ENCODE results near the gene ACAP3. TPM values are rescaled to one million over a fixed set of nuclear protein-coding genes. Genes with fewer than 3 reads are reported as not detected.

The ACAP3 gene
- total RNA-seq, 1 donor from 2014 or later, result 14.7 TPM

DNA sequence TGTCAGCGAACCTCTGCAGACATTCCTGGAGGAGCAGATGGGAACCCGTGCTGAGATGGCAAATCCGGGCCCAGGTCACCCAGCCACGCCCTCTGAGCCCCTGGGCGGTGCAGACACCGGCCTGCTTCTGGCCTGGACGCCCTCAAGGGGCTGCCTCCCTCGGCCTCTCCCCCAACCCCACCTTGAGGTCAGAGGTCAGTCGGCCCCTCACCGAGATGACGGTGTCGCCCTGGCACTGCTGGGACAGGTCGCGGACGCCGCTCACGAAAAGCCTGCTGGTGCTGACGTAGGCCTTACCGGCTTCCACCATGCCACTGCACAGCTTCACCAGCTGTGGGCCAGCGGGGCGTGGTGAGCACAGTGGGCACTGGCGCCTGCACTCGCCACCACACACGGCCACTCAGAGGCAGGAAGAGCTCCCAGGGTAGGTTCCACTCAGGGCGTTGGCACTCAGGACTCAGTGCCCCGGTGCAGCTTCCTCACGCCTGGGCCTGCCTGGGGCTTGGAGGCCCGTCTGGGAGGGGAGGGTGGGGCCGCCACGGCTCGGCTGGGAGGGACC lies 4.7 kb downstream of the ACAP3 start:
- DNase-seq (ENCODE audit: low read depth in 2 of 2), result no peak

- no peak for DNase-seq (ENCODE audit: low read depth in 2 of 2)
Measured at GRCh38 chr1:1302006-1302430, 5.7 kb downstream of the ACAP3 start.

- DNase-seq (ENCODE audit: low read depth in 2 of 2), result no peak
Measured at GRCh38 chr1:1300352-1300739, 7.4 kb downstream of the ACAP3 start.

DNA sequence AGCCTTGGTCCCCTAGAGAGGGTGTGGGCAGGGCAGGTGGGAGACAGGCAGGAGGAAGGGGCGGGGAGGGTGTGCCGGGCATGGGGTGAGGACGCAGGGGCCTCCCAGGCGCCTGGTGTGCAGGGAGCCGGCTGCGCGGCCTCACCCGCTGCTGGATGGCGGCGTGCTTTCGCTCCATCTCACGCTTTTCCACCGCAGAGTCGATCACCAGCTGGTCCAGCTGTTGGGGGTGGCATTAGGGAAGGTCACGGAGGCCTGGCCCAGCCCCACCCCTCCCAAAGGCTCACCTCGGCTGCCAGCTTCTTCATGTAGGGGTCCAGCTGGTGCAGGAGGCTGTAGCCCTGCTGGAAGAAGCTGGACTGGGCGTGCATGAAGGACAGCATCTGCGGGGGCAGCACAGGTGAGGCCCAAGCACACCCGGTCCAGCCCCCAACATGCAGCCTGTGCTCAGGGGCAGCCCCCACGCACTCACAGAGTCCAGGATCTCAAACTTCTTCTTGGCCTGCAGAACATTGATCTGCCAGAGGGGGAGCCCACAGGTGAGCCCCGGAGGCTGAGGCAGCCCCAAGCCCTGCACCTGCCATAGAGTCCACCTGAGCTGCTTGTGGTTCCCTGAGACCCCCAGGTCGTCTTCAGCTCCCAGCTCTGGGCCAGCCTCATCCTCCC lies 7.9 kb downstream of the ACAP3 start:
- DNase-seq (ENCODE audit: low read depth in 2 of 2), result no peak

DNA sequence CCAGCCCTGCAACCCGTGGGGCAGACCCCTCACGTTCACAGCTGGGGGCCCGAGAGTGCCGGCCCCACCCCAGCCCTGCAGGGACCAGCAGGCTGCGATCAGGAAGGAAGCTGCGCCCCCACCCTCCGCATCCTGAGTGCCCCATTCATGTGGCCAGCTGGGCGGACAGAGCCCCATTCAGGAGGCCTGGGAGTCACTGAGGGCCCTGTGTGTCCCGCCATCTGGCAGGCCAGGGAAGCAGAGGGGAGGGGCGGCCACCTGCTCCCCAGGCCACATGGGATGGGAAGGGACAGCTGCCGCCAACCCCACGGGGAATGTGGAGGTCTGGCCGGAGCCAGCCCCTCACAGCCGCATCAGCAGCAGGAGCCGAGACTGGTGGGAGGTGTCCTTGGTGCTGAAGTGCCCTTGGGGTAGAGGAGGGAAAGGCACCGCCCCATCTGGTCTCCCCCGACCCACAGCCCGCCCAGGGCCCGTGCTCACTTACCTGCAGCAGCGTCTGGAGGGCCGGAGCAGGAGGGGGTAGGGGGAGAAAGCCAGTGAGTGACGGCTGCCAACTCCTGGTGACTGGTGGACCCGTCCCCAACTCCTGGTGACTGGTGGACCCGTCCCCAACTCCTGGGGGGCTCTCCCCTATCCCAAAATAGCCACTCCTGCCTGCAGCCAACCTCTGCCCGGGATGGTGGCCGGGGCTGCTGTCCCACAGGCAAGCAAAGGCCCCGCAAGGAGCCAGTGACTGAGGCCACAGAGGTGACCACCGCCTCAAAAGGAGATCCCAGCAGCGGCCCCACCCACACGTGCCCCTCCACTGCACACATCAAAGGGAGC lies 8.7 kb downstream of the ACAP3 start:
- DNase-seq (ENCODE audit: low read depth in 2 of 2), result peak; percentile 50 to 57

GRCh38 chr1:1297802-1298424 lies 9.8 kb downstream of the ACAP3 start:
- no peak for DNase-seq (ENCODE audit: low read depth in 2 of 2)

DNA sequence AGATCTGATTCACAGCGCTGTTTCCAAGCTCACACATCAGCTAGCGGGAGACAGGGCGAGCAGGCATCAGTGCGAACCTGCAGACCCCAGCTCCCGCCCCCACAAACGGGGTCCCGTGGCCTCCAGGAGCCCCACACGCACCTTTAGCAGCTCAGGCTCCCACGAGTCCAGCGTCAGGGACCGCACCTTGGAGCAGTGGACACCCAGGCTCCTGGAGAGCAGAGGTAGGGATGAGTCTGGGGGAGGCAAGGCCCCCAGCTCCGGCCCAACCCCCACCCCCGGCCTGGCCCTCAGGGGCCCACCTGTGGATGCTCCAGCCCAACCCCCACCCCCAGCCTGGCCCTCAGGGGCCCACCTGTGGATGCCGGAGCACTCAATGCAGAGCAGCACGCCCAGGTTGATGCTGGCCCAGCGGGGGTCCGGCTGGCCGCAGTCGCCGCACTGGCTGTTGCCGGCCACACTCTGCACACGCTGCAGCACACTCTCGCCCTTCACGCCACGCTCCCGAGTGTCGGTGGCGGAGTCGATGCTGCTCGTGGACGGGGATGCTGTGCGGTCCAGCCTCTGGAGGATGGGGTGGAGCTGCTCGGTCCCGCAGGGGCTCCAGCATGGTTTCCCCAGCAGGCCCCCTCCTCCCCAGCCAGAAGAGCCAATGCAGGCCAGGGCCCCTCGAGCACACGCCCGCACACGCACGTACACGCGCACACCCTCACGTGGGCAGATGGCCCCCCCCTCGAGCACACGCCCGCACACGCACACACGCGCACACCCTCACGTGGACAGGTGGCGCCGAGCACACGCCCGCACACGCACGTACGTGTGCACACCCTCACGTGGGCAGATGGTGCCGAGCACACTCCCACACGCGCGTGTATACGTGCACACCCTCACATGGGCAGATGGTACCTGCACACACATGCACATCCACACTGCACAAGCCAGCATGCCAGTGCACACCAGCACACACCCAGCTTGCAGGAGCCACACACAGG lies 11.4 kb downstream of the ACAP3 start:
- DNase-seq (ENCODE audit: low read depth in 2 of 2), result no peak

DNA sequence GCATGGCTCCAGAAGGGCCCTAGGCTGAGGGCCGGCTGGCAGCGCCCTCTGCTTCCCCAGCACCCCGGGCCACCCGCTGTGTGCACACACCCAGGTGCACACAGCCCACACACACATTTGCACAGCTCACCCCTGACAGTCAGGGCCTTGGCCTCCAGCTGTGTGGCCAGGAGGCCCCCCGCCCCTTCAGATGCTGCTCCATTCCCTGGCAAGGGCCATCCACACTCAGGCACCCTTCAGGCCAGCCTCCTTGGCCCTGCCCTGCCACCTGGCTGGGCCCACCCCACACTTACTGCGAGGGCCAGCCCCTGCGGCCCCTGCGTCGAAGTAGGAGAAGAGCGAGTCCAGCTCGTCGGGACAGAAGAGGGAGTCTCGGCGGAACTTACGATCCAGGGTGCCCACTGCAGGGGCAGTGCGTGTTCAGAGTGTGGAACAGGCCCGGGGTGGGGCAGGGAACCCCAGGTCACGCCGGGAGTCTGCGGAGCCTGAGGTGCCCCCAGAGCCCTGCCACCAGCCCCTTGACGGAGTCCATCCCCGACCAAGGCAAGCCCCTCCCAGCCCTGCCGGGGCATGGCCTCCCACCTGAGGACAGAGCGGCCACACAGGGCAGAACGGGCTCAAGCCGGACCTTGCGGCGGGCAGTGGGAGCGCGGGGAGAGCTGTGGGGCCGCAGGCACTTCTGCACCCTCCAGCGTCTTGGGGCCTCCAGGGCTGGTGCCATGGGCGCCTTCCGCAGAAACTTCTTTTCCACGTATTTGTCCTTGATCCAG lies 12.4 kb downstream of the ACAP3 start:
- no peak for DNase-seq (ENCODE audit: low read depth in 2 of 2)

GRCh38 chr1:1294250-1294890 lies 13.4 kb downstream of the ACAP3 start:
- DNase-seq (ENCODE audit: low read depth in 2 of 2), result no peak

DNA sequence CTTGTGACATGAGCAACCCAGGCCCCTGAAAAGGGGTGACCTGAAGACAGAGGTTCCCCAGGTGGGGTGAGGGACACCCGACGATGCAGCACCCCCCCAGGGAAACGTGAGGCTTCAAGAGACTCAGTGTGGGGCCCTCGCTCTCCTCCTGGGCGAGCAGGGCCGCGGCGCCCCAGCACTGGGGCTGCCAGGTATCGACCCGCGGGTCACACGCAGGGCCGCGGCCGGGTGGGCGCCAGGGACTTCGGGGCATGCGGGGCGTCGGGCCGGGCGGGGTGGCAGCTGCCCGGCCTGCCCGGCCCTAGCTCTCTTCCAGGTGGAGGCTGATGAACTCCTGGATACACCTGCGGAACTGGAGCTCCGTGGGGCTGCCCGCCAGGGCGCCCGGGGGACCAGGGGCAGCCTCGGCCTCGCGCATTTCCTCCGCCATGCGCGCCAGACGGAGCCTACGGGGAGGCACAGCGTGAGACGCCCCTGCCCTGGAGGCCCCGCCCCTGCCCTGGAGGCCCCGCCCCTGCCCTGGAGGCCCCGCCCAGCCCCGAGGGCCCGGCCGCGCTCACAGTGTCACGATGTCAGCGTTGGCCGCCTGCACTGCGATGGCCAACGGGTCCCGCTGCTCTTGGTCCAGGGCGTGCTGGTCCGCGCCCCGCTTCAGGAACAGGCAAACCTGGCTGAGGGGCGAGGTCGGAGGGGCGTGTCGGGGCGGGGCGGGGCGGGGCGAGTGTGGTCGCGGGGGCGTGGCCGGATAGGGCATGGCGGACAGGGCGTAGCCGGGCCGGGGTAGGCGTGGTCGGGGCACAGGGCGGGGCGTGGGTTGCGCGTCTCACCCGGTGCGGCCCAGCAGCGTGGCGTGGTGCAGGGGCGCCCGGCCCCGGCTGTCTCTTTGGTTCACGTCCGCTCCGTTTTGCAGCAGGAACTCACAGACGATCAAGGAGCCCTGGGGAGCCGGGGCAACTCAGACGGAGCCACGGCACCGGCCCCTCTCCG lies 14.2 kb downstream of the ACAP3 start:
- DNase-seq (ENCODE audit: low read depth in 2 of 2), result peak in 1 of 2 donors; percentile 40

GRCh38 chr1:1292851-1293250 lies 14.9 kb downstream of the ACAP3 start:
- no peak for DNase-seq (ENCODE audit: low read depth in 2 of 2)

DNA sequence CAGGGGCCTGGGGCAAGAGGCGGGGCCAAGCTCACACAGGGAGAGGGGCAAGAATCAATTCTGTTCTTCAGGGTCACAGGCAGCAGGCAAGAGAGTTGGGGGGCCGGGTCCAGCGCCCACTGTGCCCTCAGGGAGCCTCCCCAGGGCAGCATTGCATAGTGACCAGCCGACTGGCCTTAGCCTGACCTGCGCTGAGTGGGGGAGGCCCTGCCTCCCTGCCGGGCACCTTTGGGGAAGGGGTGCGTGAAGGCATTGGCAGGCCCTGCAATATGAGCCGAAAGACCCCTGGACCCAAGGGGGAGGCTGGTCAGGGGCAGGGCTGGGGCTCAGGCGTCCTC lies 15.3 kb downstream of the ACAP3 start:
- DNase-seq (ENCODE audit: low read depth in 2 of 2), result no peak

GRCh38 chr1:1291548-1292441 lies 15.9 kb downstream of the ACAP3 start:
- DNase-seq (ENCODE audit: low read depth in 2 of 2), result peak; percentile 63 to 83

- no peak for DNase-seq (ENCODE audit: low read depth in 2 of 2)
Measured at GRCh38 chr1:1291023-1291528, 16.7 kb downstream of the ACAP3 start.

DNA sequence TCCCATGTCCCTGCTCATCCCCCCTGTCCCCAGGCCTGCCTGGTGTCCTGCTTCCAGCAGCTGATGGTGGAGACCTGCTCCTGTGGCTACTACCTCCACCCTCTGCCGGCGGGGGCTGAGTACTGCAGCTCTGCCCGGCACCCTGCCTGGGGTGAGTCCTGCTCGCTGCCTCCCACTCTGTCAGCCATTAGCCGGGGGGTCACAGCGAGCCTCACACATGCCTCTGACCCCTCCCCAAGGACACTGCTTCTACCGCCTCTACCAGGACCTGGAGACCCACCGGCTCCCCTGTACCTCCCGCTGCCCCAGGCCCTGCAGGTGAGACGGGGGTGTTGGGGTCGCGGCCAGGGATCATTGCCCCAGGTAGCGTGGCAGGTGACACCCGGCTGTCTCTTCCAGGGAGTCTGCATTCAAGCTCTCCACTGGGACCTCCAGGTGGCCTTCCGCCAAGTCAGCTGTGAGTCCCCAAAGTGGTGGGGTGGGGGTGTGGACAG lies 17.4 kb downstream of the ACAP3 start:
- DNase-seq (ENCODE audit: low read depth in 2 of 2), result peak; percentile 60 to 80

DNA sequence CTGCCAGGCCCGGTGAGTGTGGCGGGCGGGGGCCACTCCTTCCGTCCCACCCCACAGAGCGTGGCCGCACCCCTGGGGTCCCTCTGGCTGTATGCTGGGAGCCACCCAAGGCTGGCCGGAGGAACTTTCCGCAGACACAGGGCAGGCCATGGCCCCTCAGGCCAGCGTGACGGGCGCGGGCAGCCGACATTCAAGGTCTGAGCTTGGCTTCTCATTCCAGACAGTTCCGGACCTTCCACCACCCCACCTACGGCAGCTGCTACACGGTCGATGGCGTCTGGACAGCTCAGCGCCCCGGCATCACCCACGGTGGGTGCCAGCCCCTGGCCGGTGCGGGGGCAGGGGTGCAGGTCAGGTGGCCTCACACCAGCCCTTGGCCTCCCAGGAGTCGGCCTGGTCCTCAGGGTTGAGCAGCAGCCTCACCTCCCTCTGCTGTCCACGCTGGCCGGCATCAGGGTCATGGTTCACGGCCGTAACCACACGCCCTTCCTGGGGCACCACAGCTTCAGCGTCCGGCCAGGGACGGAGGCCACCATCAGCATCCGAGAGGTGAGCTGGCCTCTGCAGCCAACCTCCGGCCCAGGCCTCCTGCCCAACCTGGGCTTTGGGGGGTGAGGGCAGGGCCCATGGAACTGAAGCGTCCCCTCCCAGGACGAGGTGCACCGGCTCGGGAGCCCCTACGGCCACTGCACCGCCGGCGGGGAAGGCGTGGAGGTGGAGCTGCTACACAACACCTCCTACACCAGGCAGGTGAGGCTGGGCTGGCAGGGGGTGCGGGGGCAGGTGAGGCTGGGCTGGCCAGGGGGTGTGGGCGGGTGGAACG lies 20.2 kb downstream of the ACAP3 start:
- DNase-seq (ENCODE audit: low read depth in 2 of 2), result no peak

Measured in lung microvascular endothelial cell (primary cell).